WTC11 (cell line): ENCODE results near the gene BLNK. TPM values are rescaled to one million over a fixed set of nuclear protein-coding genes. Genes with fewer than 3 reads are reported as not detected.

Experiments used
- ATAC-seq: fragments of 200-7000 bp; cut with Tn5 transposase; 2 replicates; pipeline ENCODE4 v1.10.0; 2021; ENCODE audit warnings: mild to moderate bottlenecking, moderate library complexity
- CTCF ChIA-PET: fragments of 300-600 bp; sonication (Branson Sonifier 250); formaldehyde crosslinking; loops from one replicate; lab custom pipeline; 2021; ENCODE audit warnings: antibody characterized with exemption; lab: Charles Lee
- POLR2A ChIA-PET: fragments of 350-600 bp; sonication (Branson Sonifier 250); formaldehyde crosslinking; loops from one replicate; lab custom pipeline; 2021; ENCODE audit warnings: antibody characterized with exemption; lab: Charles Lee
- DNase-seq: peaks from one replicate; pipeline ENCODE4 v3.0.0; 2021; ENCODE audit warnings: low spot score
- H3K27ac Mint-ChIP-seq: 2 replicates; pipeline ENCODE4 v1.8.0; 2021; ENCODE audit warnings: mixed read lengths
- H3K27me3 Mint-ChIP-seq: 2 replicates; pipeline ENCODE4 v1.8.0; 2021; ENCODE audit warnings: low read depth, mild to moderate bottlenecking, moderate library complexity, mixed read lengths
- H3K36me3 Mint-ChIP-seq: 2 replicates; pipeline ENCODE4 v1.8.0; 2021; ENCODE audit warnings: mixed read lengths
- H3K4me1 Mint-ChIP-seq: 2 replicates; pipeline ENCODE4 v1.8.0; 2022; ENCODE audit warnings: mixed read lengths
- H3K4me3 Mint-ChIP-seq: 2 replicates; pipeline ENCODE4 v1.8.0; 2021; ENCODE audit warnings: mild to moderate bottlenecking, moderate library complexity, mixed read lengths
- H3K9me3 Mint-ChIP-seq: 2 replicates; pipeline ENCODE4 v1.8.0; 2021; ENCODE audit warnings: mixed read lengths
- ATF3 ChIP-seq: sonication (generic); formaldehyde crosslinking; conservative IDR thresholded peaks from 2 replicates; pipeline ENCODE4 v1.8.1; 2022; ENCODE audit warnings: mild to moderate bottlenecking, missing genetic modification reagents
- CDX4 ChIP-seq: fragments of 250-450 bp; sonication (Bioruptor Pico); IDR thresholded peaks from 2 replicates; pipeline ENCODE4 v1.9.0; 2021; ENCODE audit warnings: moderate library complexity, mild to moderate bottlenecking, inconsistent platforms, borderline replicate concordance
- E2F5 ChIP-seq: sonication (generic); formaldehyde crosslinking; IDR thresholded peaks from 2 replicates; pipeline ENCODE4 v1.8.1; 2022; ENCODE audit warnings: mild to moderate bottlenecking, moderate library complexity, missing genetic modification reagents
- ELF4 ChIP-seq: sonication (generic); formaldehyde crosslinking; IDR thresholded peaks from 2 replicates; pipeline ENCODE4 v1.8.1; 2022; ENCODE audit warnings: low read depth, mild to moderate bottlenecking, moderate library complexity, missing genetic modification reagents
- ESRRA ChIP-seq: sonication (generic); formaldehyde crosslinking; IDR thresholded peaks from 2 replicates; pipeline ENCODE4 v1.8.1; 2022; ENCODE audit warnings: mild to moderate bottlenecking, missing genetic modification reagents, borderline replicate concordance
- FOXJ3 ChIP-seq: sonication (generic); formaldehyde crosslinking; IDR thresholded peaks from 2 replicates; pipeline ENCODE4 v1.9.0; 2021; ENCODE audit warnings: missing genetic modification reagents, mild to moderate bottlenecking, borderline replicate concordance
- SMAD3 ChIP-seq: sonication (generic); formaldehyde crosslinking; IDR thresholded peaks from 2 replicates; pipeline ENCODE4 v1.8.0; 2022; ENCODE audit warnings: missing genetic modification reagents, mild to moderate bottlenecking, borderline replicate concordance
- USF1 ChIP-seq: sonication (generic); formaldehyde crosslinking; IDR thresholded peaks from 2 replicates; pipeline ENCODE4 v1.8.0; 2022; ENCODE audit warnings: mild to moderate bottlenecking, missing genetic modification reagents
- ZNF138 ChIP-seq: sonication (generic); formaldehyde crosslinking; conservative IDR thresholded peaks from 2 replicates; pipeline ENCODE4 v1.8.1; 2022; ENCODE audit warnings: mild to moderate bottlenecking, moderate library complexity, missing genetic modification reagents
- ZNF317 ChIP-seq: sonication (generic); formaldehyde crosslinking; IDR thresholded peaks from 2 replicates; pipeline ENCODE4 v1.8.1; 2023; ENCODE audit warnings: low read depth, mild to moderate bottlenecking, moderate library complexity, missing genetic modification reagents, borderline replicate concordance
- total RNA-seq: library from RNA; stranded (reverse); gene quantifications from 3 replicates; pipeline ENCODE4 v1.2.3, GENCODE V29; 2021
- TF ChIP-seq, protein P1 (sequence below): sonication (generic); formaldehyde crosslinking; IDR thresholded peaks from 2 replicates; pipeline ENCODE4 v1.8.1; 2022; ENCODE audit warnings: mild to moderate bottlenecking, missing genetic modification reagents, moderate library complexity, borderline replicate concordance
- TF ChIP-seq, protein P2 (sequence below): sonication (generic); formaldehyde crosslinking; IDR thresholded peaks from 2 replicates; pipeline ENCODE4 v1.8.0; 2022; ENCODE audit warnings: mild to moderate bottlenecking, missing genetic modification reagents
- TF ChIP-seq, protein P3 (sequence below): sonication (generic); formaldehyde crosslinking; IDR thresholded peaks from 2 replicates; pipeline ENCODE4 v1.8.1; 2023; ENCODE audit warnings: mild to moderate bottlenecking, missing genetic modification reagents
- TF ChIP-seq, protein P4 (sequence below): fragments of 200-600 bp; IDR thresholded peaks from 2 replicates; pipeline ENCODE4 v1.8.0; 2022; ENCODE audit warnings: antibody characterized with exemption
- TF ChIP-seq, protein P5 (sequence below): sonication (generic); formaldehyde crosslinking; IDR thresholded peaks from 2 replicates; pipeline ENCODE4 v1.8.1; 2023; ENCODE audit warnings: mild to moderate bottlenecking, missing genetic modification reagents, borderline replicate concordance

The BLNK gene
- total RNA-seq, 1 experiment from 2014 or later = not detected

DNA sequence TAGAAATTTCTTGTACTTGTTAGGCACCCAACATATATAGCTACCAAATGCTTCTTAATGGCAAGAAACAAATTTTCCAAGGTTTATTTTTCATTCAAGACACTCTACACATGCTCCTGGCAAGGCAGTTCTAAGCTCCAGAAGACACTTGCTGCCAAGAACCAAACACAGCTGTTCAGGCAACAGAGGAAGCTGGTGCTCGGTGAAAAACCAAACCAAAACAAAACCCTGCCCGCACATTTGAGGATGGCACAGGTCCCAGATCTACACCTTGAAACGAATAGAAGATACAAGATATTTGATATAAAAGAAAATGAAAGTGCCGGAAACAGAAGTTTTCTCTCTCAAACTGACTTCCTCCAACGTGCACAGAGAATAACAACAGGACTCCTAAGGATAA lies 28.0 kb upstream of the BLNK start (continued):
- TF ChIP-seq E2F5 (CRISPR knock-in tag) (no peak), ESRRA (CRISPR knock-in tag) (no peak), ZNF138 (no peak), ATF3 (CRISPR knock-in tag) (no peak), CDX4 (no peak), FOXJ3 (CRISPR knock-in tag) (no peak)
- TF ChIP-seq, protein P1, sequence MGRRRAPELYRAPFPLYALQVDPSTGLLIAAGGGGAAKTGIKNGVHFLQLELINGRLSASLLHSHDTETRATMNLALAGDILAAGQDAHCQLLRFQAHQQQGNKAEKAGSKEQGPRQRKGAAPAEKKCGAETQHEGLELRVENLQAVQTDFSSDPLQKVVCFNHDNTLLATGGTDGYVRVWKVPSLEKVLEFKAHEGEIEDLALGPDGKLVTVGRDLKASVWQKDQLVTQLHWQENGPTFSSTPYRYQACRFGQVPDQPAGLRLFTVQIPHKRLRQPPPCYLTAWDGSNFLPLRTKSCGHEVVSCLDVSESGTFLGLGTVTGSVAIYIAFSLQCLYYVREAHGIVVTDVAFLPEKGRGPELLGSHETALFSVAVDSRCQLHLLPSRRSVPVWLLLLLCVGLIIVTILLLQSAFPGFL (CRISPR knock-in tag) = no peak
- TF ChIP-seq, protein P2, sequence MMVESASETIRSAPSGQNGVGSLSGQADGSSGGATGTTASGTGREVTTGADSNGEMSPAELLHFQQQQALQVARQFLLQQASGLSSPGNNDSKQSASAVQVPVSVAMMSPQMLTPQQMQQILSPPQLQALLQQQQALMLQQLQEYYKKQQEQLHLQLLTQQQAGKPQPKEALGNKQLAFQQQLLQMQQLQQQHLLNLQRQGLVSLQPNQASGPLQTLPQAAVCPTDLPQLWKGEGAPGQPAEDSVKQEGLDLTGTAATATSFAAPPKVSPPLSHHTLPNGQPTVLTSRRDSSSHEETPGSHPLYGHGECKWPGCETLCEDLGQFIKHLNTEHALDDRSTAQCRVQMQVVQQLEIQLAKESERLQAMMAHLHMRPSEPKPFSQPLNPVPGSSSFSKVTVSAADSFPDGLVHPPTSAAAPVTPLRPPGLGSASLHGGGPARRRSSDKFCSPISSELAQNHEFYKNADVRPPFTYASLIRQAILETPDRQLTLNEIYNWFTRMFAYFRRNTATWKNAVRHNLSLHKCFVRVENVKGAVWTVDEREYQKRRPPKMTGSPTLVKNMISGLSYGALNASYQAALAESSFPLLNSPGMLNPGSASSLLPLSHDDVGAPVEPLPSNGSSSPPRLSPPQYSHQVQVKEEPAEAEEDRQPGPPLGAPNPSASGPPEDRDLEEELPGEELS (CRISPR knock-in tag) = no peak
- TF ChIP-seq, all 79 proteins: peak for 0

DNA sequence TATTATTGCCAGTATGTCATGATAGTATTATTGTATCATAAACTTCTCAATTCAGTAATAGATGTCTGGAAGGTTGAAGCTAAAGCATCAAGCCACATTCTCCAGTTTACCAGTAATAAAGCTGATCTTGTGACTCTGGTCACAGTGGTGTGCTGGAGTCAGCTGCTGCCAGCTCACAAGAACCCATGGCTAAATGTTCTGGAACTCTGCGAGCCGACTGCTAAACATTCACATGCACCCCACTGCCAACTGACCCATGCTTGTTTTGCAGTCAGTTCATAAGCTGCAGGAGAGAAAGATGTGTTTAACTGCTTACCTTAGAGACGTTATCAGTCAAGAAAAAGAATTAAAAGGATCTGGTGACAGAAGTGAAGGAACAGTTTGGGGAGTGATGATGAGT lies 27.0 kb upstream of the BLNK start:
- Mint-ChIP-seq H3K27me3 (no peaks in the 10 kb centered on the region), H3K4me1 (peaks cover 24% of the 10 kb centered on the region), H3K4me3 (no peak overlapping the region), H3K36me3 (no peaks in the 10 kb centered on the region), H3K27ac (no peak overlapping the region), H3K9me3 (no peaks in the 10 kb centered on the region)
- DNase-seq = no peak
- CTCF ChIA-PET = interaction anchor here (1.4 to 2.1 kb wide), 3 partner anchors 10 to 69 kb away, joined by 3 to 14 read pairs (median 4); no protein-coding TSS in a partner anchor
- no peak for ATAC-seq
- POLR2A ChIA-PET = interaction anchor here (1.6 kb wide), 1 partner anchor 12 kb away, joined by 4 read pairs; no protein-coding TSS in a partner anchor
- TF ChIP-seq, protein P3, sequence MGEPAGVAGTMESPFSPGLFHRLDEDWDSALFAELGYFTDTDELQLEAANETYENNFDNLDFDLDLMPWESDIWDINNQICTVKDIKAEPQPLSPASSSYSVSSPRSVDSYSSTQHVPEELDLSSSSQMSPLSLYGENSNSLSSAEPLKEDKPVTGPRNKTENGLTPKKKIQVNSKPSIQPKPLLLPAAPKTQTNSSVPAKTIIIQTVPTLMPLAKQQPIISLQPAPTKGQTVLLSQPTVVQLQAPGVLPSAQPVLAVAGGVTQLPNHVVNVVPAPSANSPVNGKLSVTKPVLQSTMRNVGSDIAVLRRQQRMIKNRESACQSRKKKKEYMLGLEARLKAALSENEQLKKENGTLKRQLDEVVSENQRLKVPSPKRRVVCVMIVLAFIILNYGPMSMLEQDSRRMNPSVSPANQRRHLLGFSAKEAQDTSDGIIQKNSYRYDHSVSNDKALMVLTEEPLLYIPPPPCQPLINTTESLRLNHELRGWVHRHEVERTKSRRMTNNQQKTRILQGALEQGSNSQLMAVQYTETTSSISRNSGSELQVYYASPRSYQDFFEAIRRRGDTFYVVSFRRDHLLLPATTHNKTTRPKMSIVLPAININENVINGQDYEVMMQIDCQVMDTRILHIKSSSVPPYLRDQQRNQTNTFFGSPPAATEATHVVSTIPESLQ (CRISPR knock-in tag) = no peak
- TF ChIP-seq, protein P4, sequence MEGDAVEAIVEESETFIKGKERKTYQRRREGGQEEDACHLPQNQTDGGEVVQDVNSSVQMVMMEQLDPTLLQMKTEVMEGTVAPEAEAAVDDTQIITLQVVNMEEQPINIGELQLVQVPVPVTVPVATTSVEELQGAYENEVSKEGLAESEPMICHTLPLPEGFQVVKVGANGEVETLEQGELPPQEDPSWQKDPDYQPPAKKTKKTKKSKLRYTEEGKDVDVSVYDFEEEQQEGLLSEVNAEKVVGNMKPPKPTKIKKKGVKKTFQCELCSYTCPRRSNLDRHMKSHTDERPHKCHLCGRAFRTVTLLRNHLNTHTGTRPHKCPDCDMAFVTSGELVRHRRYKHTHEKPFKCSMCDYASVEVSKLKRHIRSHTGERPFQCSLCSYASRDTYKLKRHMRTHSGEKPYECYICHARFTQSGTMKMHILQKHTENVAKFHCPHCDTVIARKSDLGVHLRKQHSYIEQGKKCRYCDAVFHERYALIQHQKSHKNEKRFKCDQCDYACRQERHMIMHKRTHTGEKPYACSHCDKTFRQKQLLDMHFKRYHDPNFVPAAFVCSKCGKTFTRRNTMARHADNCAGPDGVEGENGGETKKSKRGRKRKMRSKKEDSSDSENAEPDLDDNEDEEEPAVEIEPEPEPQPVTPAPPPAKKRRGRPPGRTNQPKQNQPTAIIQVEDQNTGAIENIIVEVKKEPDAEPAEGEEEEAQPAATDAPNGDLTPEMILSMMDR = no peak
- TF ChIP-seq ESRRA (CRISPR knock-in tag) (no peak), ELF4 (CRISPR knock-in tag) (no peak), ZNF317 (CRISPR knock-in tag) (no peak), SMAD3 (CRISPR knock-in tag) (no peak)

DNA sequence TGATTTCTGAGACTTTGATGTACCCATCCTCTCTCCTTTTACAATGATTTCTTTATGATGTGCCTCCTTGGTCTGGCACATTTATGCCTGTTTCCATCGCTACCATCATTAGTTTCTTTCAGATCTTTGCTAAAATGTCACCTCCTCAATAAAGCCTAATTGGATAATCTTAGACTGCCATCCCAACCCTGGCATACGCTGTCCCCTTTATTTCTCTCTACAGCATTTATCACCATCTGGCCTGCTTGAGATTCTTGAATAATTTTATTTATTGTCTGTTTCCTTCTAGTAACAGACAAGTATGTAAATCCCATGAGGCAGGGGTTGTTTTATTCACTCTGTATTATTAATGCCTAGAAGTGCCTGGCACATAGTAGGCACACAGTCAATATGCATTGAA lies 26.1 kb upstream of the BLNK start:
- ATAC-seq = no peak
- ChIA-PET POLR2A (no interaction called here), CTCF (interaction anchor here (1.0 to 1.6 kb wide), 2 partner anchors 10 to 68 kb away, joined by 3 to 4 read pairs; no protein-coding TSS in a partner anchor)
- Mint-ChIP-seq H3K9me3 (no peaks in the 10 kb centered on the region), H3K4me3 (no peak overlapping the region), H3K27ac (no peak overlapping the region), H3K27me3 (no peaks in the 10 kb centered on the region), H3K4me1 (peaks cover 25% of the 10 kb centered on the region), H3K36me3 (no peaks in the 10 kb centered on the region)
- DNase-seq = no peak
- TF ChIP-seq, protein P5, sequence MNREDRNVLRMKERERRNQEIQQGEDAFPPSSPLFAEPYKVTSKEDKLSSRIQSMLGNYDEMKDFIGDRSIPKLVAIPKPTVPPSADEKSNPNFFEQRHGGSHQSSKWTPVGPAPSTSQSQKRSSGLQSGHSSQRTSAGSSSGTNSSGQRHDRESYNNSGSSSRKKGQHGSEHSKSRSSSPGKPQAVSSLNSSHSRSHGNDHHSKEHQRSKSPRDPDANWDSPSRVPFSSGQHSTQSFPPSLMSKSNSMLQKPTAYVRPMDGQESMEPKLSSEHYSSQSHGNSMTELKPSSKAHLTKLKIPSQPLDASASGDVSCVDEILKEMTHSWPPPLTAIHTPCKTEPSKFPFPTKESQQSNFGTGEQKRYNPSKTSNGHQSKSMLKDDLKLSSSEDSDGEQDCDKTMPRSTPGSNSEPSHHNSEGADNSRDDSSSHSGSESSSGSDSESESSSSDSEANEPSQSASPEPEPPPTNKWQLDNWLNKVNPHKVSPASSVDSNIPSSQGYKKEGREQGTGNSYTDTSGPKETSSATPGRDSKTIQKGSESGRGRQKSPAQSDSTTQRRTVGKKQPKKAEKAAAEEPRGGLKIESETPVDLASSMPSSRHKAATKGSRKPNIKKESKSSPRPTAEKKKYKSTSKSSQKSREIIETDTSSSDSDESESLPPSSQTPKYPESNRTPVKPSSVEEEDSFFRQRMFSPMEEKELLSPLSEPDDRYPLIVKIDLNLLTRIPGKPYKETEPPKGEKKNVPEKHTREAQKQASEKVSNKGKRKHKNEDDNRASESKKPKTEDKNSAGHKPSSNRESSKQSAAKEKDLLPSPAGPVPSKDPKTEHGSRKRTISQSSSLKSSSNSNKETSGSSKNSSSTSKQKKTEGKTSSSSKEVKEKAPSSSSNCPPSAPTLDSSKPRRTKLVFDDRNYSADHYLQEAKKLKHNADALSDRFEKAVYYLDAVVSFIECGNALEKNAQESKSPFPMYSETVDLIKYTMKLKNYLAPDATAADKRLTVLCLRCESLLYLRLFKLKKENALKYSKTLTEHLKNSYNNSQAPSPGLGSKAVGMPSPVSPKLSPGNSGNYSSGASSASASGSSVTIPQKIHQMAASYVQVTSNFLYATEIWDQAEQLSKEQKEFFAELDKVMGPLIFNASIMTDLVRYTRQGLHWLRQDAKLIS (CRISPR knock-in tag) = no peak
- TF ChIP-seq USF1 (CRISPR knock-in tag) = no peak
